GM12878 (cell line): ENCODE results near the gene HEATR1. TPM values are rescaled to one million over a fixed set of nuclear protein-coding genes. Genes with fewer than 3 reads are reported as not detected.

Experiments
- ATAC-seq: fragments of 200-7000 bp; cut with Tn5 transposase; 3 replicates; pipeline ENCODE4 v1.9.1; 2020; ENCODE audit warnings: mild to moderate bottlenecking, moderate library complexity
- BruUV-seq: library from RNA; stranded (reverse); fragments of 400-500 nt; replicated peaks from 2 replicates; lab custom pipeline; 2021; lab: Mats Ljungman, UMichigan
- CTCF ChIA-PET: fragments of 300-600 bp; sonication (Branson Sonifier 250); formaldehyde crosslinking; extraction: SDS; loops from one replicate; lab custom pipeline; 2021; ENCODE audit warnings: inconsistent platforms; lab: Yijun Ruan, JAX
- POLR2A ChIA-PET: fragments of 350-600 bp; formaldehyde crosslinking; extraction: SDS; loops from one replicate; lab custom pipeline; 2021; ENCODE audit warnings: inconsistent platforms; lab: Charles Lee
- RAD21 ChIA-PET: fragments of 300-600 bp; sonication (Branson Sonifier 250); formaldehyde crosslinking; loops from one replicate; lab custom pipeline; 2023; ENCODE audit warnings: antibody characterized with exemption; ENCODE audit not compliant: unreplicated experiment; lab: Charles Lee
- SMC1A ChIA-PET: fragments of 300-600 bp; sonication (Branson Sonifier 250); formaldehyde crosslinking; loops from one replicate; lab custom pipeline; 2023; ENCODE audit not compliant: unreplicated experiment, uncharacterized antibody; lab: Charles Lee
- DNase-seq: peaks from one replicate; pipeline ENCODE4 v3.0.0-alpha.2; 2011; ENCODE audit warnings: low read depth, low spot score
- FAIRE-seq: peaks from 3 replicates; lab custom pipeline; 2011; peaks lifted over from hg19 to GRCh38; lab: Jason Lieb, UNC
- H2AFZ ChIP-seq: 2 replicates; pipeline ENCODE4 v1.6.0; 2011; ENCODE audit warnings: low read depth, low read length, control low read depth; ENCODE audit not compliant: control insufficient read depth
- H3K27ac ChIP-seq: 2 replicates; pipeline ENCODE4 v1.5.1; 2011; ENCODE audit warnings: control low read depth; ENCODE audit not compliant: control insufficient read depth, insufficient read depth
- H3K27me3 ChIP-seq, 2 experiments: replicated peaks in 1 of 2; 2 replicates each; pipeline versions ENCODE4 v1.6.0 to v1.6.1; 2011; ENCODE audit warnings: low read length in 1 of 2; ENCODE audit not compliant: control insufficient read depth in 2 of 2, insufficient read depth in 2 of 2
- H3K36me3 ChIP-seq, 2 experiments: 2 replicates each; pipeline ENCODE4 v1.5.1; 2011; ENCODE audit warnings: low read length in 1 of 2; ENCODE audit not compliant: control insufficient read depth in 2 of 2, insufficient read depth in 2 of 2
- H3K4me1 ChIP-seq: 2 replicates; pipeline ENCODE4 v1.6.1; 2011; ENCODE audit warnings: mild to moderate bottlenecking, low read length, moderate library complexity, mixed read lengths; ENCODE audit not compliant: control insufficient read depth, insufficient read depth
- H3K4me2 ChIP-seq: 2 replicates; pipeline ENCODE4 v1.6.0; 2011; ENCODE audit warnings: control low read depth; ENCODE audit not compliant: control insufficient read depth, insufficient read depth
- H3K4me3 ChIP-seq: fragments of 200-600 bp; sonication (generic); 2 replicates; pipeline ENCODE4 v1.5.1; 2016
- H3K79me2 ChIP-seq: 2 replicates; pipeline ENCODE4 v1.6.0; 2011; ENCODE audit warnings: low read length; ENCODE audit not compliant: control insufficient read depth, insufficient read depth
- H3K9ac ChIP-seq: 2 replicates; pipeline ENCODE4 v1.8.0; 2011; ENCODE audit warnings: low read length, control low read depth, mixed read lengths; ENCODE audit not compliant: control insufficient read depth, insufficient read depth
- H3K9me3 ChIP-seq: replicated peaks from 3 replicates; pipeline ENCODE4 v1.5.1; 2011; ENCODE audit warnings: mild to moderate bottlenecking, low read length; ENCODE audit not compliant: control insufficient read depth, insufficient read depth
- H4K20me1 ChIP-seq: 2 replicates; pipeline ENCODE4 v1.6.0; 2011; ENCODE audit not compliant: control insufficient read depth, insufficient read depth
- BCLAF1 ChIP-seq: fragments of 450-650 bp; IDR thresholded peaks from 2 replicates; pipeline ENCODE4 v1.6.1; 2017; ENCODE audit warnings: antibody characterized with exemption, mild to moderate bottlenecking, moderate library complexity
- CEBPZ ChIP-seq: fragments of 150-350 bp; IDR thresholded peaks from 2 replicates; pipeline ENCODE4 v1.6.1; 2016; ENCODE audit warnings: low read depth, low read length
- CUX1 ChIP-seq: IDR thresholded peaks from 2 replicates; pipeline ENCODE4 v1.6.1; 2012; ENCODE audit warnings: improper control_type of control experiment, low read depth, low read length; ENCODE audit not compliant: insufficient replicate concordance
- IRF4 ChIP-seq: IDR thresholded peaks from 2 replicates; pipeline ENCODE4 v1.6.1; 2011; ENCODE audit warnings: low read depth, low read length
- KLF5 ChIP-seq: fragments of 450-650 bp; IDR thresholded peaks from 2 replicates; pipeline ENCODE4 v1.6.1; 2014; ENCODE audit warnings: mild to moderate bottlenecking; ENCODE audit not compliant: partially characterized antibody
- MEF2B ChIP-seq: fragments of 450-650 bp; IDR thresholded peaks from 2 replicates; pipeline ENCODE4 v1.6.1; 2018; ENCODE audit warnings: mild to moderate bottlenecking, moderate library complexity; ENCODE audit not compliant: partially characterized antibody, poor library complexity, severe bottlenecking
- NRF1 ChIP-seq: conservative IDR thresholded peaks from 2 replicates; pipeline ENCODE4 v1.6.1; 2011; ENCODE audit warnings: mild to moderate bottlenecking, low read depth, low read length, improper control_type of control experiment
- PAX5 ChIP-seq: IDR thresholded peaks from 2 replicates; pipeline ENCODE4 v1.6.1; 2011; ENCODE audit warnings: low read depth, low read length, borderline replicate concordance
- ZBTB33 ChIP-seq: fragments of 450-650 bp; IDR thresholded peaks from 2 replicates; pipeline ENCODE4 v1.6.1; 2017; ENCODE audit warnings: mild to moderate bottlenecking
- WGBS: methylation state at CpG from one replicate; pipeline ENCODE4 v1.1.6; 2016; ENCODE audit warnings: low lambda C conversion rate; ENCODE audit not compliant: insufficient replicate concordance, insufficient coverage; ENCODE audit errors: missing lambda C conversion rate; 5-methylcytosine and 5-hydroxymethylcytosine counted together
- in situ Hi-C: fragments of 300-500 bp; cut with MboI; formaldehyde crosslinking; loops from 9 replicates; pipeline ENCODE4 v1.14.3; 2018; ENCODE audit warnings: mixed read lengths
- intact Hi-C: fragments of 100-400 bp; cut with micrococcal nuclease; formaldehyde crosslinking; loops from one replicate; pipeline ENCODE4 v1.14.2; 2022; ENCODE audit not compliant: unreplicated experiment
- polyA plus RNA-seq, 11 experiments: library from polyadenylated mRNA; depleted of rRNA in 4 of 11; unstranded in 6 of 11; stranded (reverse) in 5 of 11; fragments of >200 nt; fragmentation: Nextera tagmentation in 4 of 11; fragmentation: Illumina TruSeq in 1 of 11; extraction: Ambion mirVana in 4 of 11; extraction: Trizol in 1 of 11; gene quantifications; 1 replicate in 1 of 11; 2 replicates in 10 of 11; pipeline versions ENCODE4 v1.2.1 to v1.2.3, GENCODE V29; 2011 to 2016; ENCODE audit warnings: inconsistent platforms in 2 of 11, missing spikeins in 2 of 11, low read depth in 1 of 11
- total RNA-seq, 4 experiments: library from RNA; depleted of rRNA in 3 of 4; stranded (reverse); fragments of >200 nt in 3 of 4; fragmentation: Illumina TruSeq in 1 of 4; extraction: Trizol in 1 of 4; gene quantifications; 2 replicates each; pipeline versions ENCODE4 v1.2.1 to v1.2.3, GENCODE V29; 2013 to 2021

Gene HEATR1
- total and polyA plus RNA-seq, 10 of the 15 experiments (the other 5 are each of a cell fraction or from before 2014, with no cell fraction given): 8.6 to 72.3 (median 41.9) TPM

GRCh38 chr1:236627727-236628408 is 23.6 kb upstream of the HEATR1 start:
- 43% methylated on average over 2 of the region's 2 CpGs for WGBS
- in situ Hi-C loops (no loop called here), intact Hi-C loops (no loop called here)
- POLR2A ChIA-PET: no interaction called here
- H3K79me2 ChIP-seq: no peaks in the 10 kb centered on the region
- H3K27ac ChIP-seq: no peak overlapping the region
- SMC1A ChIA-PET: no interaction called here
- no peak for ATAC-seq
- CTCF ChIA-PET: no interaction called here
- no TSS peak for BruUV-seq
- no peaks in the 10 kb centered on the region for H4K20me1 ChIP-seq
- no peaks in the 10 kb centered on the region for H3K36me3 ChIP-seq
- no peak overlapping the region for H3K4me2 ChIP-seq
- RAD21 ChIA-PET: no interaction called here
- no peak for DNase-seq
- no peak overlapping the region for H3K4me3 ChIP-seq
- peaks cover 0 to 3% of the 10 kb centered on the region in 2 experiments; a peak in 2 of 4 replicates for H3K27me3 ChIP-seq
- H3K9me3 ChIP-seq: no peaks in the 10 kb centered on the region
- no peaks in the 10 kb centered on the region for H3K4me1 ChIP-seq
- FAIRE-seq: no peak
- no peak overlapping the region for H2AFZ ChIP-seq
- no peak overlapping the region for H3K9ac ChIP-seq
- TF ChIP-seq BCLAF1: no peak
- TF ChIP-seq KLF5: no peak
- no peak for TF ChIP-seq NRF1
- no peak for TF ChIP-seq CEBPZ
- no peak for TF ChIP-seq PAX5
- no peak for TF ChIP-seq IRF4
- no peak for TF ChIP-seq MEF2B
- no peak for TF ChIP-seq CUX1
- no peak for TF ChIP-seq ZBTB33
